NB4 (cell line): ENCODE results near the gene PIK3C2B.
A peak's percentile ranks its signal among the peaks of the same experiment; 100 is the strongest.

Source experiments
- DNase-seq: peaks from one replicate; pipeline ENCODE4 v3.0.0; 2010; ENCODE audit warnings: low read depth
- H3K4me3 ChIP-seq: one replicate; pipeline ENCODE4 v1.5.1; 2011; ENCODE audit warnings: mild to moderate bottlenecking, low read depth, low read length, moderate library complexity
- CTCF ChIP-seq: IDR thresholded peaks from one replicate; pipeline ENCODE4 v1.5.1; 2012; ENCODE audit warnings: low read depth, low read length
- MAX ChIP-seq: IDR thresholded peaks from 2 replicates; pipeline ENCODE4 v1.6.1; 2011; ENCODE audit warnings: low read depth, low read length
- MYC ChIP-seq: IDR thresholded peaks from 2 replicates; pipeline ENCODE4 v1.6.1; 2011; ENCODE audit warnings: low read depth, low read length
- POLR2A ChIP-seq: IDR thresholded peaks from 2 replicates; pipeline ENCODE4 v1.6.1; 2011; ENCODE audit warnings: mild to moderate bottlenecking; ENCODE audit not compliant: insufficient read length; ENCODE audit errors: extremely low read depth

Gene PIK3C2B

GRCh38 chr1:204509186-204509635 lies 14.6 kb upstream of the PIK3C2B start:
- no peak for DNase-seq
- TF ChIP-seq POLR2A (no peak), MYC (no peak), MAX (no peak), CTCF (no peak)
- H3K4me3 ChIP-seq = no peak overlapping the region

- TF ChIP-seq MYC (no peak), POLR2A (peak; percentile 3)
- H3K4me3 ChIP-seq = peak overlapping the region; percentile 74
- DNase-seq = peak; percentile 78
Observed at GRCh38 chr1:204507317-204508105, 12.9 kb upstream of the PIK3C2B start.

GRCh38 chr1:204506969-204507316 lies 12.3 kb upstream of the PIK3C2B start:
- TF ChIP-seq MAX = peak; percentile 42
- TF ChIP-seq CTCF = no peak
- TF ChIP-seq MYC = peak; percentile 57; the same call in 1 of the 2 replicates
- peak; percentile 13 for TF ChIP-seq POLR2A
- peak; percentile 89 for DNase-seq
- peak overlapping the region; percentile 74 for H3K4me3 ChIP-seq

GRCh38 chr1:204506201-204506968 lies 11.8 kb upstream of the PIK3C2B start:
- DNase-seq = peak; percentile 91
- peak overlapping the region; percentile 58 for H3K4me3 ChIP-seq
- TF ChIP-seq MAX (no peak), POLR2A (no peak), CTCF (no peak), MYC (no peak)

GRCh38 chr1:204505674-204506200 lies 11.1 kb upstream of the PIK3C2B start:
- DNase-seq = peak; percentile 17
- peak overlapping the region; percentile 54 for H3K4me3 ChIP-seq
- TF ChIP-seq CTCF = no peak
- TF ChIP-seq POLR2A = no peak
- TF ChIP-seq MAX = no peak
- TF ChIP-seq MYC = no peak

GRCh38 chr1:204503913-204504519 lies 9.4 kb upstream of the PIK3C2B start:
- DNase-seq = no peak
- H3K4me3 ChIP-seq = no peak overlapping the region
- TF ChIP-seq MYC (no peak), POLR2A (no peak), MAX (no peak), CTCF (no peak)
